Kidney (tissue), 14 donors: Measurements from ENCODE around the gene HMG20A. TPM values are rescaled to one million over a fixed set of nuclear protein-coding genes. Genes with fewer than 3 reads are reported as not detected.

Experiments used
- DNase-seq, 5 donors: peaks; one replicate each; pipeline ENCODE4 v3.0.0-alpha.2; 2013 to 2020
- FAIRE-seq: peaks from 2 replicates; lab custom pipeline; 2012; peaks lifted over from hg19 to GRCh38; lab: Jason Lieb, UNC
- H3K27ac ChIP-seq, 2 donors: one replicate each; pipeline ENCODE4 v1.7.0; 2013; ENCODE audit warnings: low read depth in 2 of 2, low read length in 2 of 2, inconsistent platforms in 1 of 2
- H3K27me3 ChIP-seq: one replicate; pipeline ENCODE4 v1.7.1; 2013; ENCODE audit warnings: low read length, inconsistent platforms; ENCODE audit not compliant: control insufficient read depth, insufficient read depth
- H3K36me3 ChIP-seq, 3 donors: one replicate each; pipeline versions ENCODE4 v1.7.0 to v1.7.1; 2013; ENCODE audit warnings: low read length in 3 of 3, control low read depth in 1 of 3, inconsistent platforms in 1 of 3; ENCODE audit not compliant: insufficient read depth in 3 of 3, control insufficient read depth in 2 of 3
- H3K4me1 ChIP-seq, 3 donors: one replicate each; pipeline versions ENCODE4 v1.7.0 to v1.7.1; 2013; ENCODE audit warnings: low read length in 3 of 3, inconsistent platforms in 1 of 3, low read depth in 1 of 3; ENCODE audit not compliant: control insufficient read depth in 2 of 3, insufficient read depth in 2 of 3
- H3K4me3 ChIP-seq, 3 donors: one replicate each; pipeline versions ENCODE4 v1.7.0 to v1.8.1; 2013; ENCODE audit warnings: low read length in 3 of 3, control low read depth in 1 of 3, inconsistent platforms in 1 of 3
- H3K9ac ChIP-seq, 3 donors: one replicate each; pipeline versions ENCODE4 v1.7.0 to v1.7.1; 2013; ENCODE audit warnings: low read length in 3 of 3, control low read depth in 1 of 3, inconsistent platforms in 1 of 3
- H3K9me3 ChIP-seq, 3 donors: one replicate each; pipeline versions ENCODE4 v1.7.0 to v1.7.1; 2013; ENCODE audit warnings: low read length in 3 of 3, control low read depth in 1 of 3, inconsistent platforms in 1 of 3; ENCODE audit not compliant: control insufficient read depth in 2 of 3, insufficient read depth in 1 of 3
- intact Hi-C: fragments of 100-400 bp; cut with DNase I; formaldehyde crosslinking; loops from one replicate; pipeline ENCODE4 v1.11.1; 2022
- polyA plus RNA-seq: library from polyadenylated mRNA; stranded (reverse); fragments of 350-450 nt; fragmentation: Illumina TruSeq; extraction: RNeasy Lipid Tissue Mini Kit (QIAGEN cat#74804); gene quantifications from one replicate; pipeline ENCODE4 v1.2.3, GENCODE V29; 2014; ENCODE audit warnings: low read depth, low replicate concordance; ENCODE audit not compliant: insufficient read depth
- total RNA-seq: library from RNA; stranded (reverse); fragmentation: NEBNext Ultra II Directional; extraction: Animal tissue kit (Norgen Biotek cat#: 25700); gene quantifications from one replicate; pipeline ENCODE4 v1.2.1, GENCODE V29; 2021
- TF ChIP-seq, protein P1 (sequence below): IDR thresholded peaks from 3 replicates; pipeline ENCODE4 v1.5.1; 2012; ENCODE audit warnings: mild to moderate bottlenecking, moderate library complexity, borderline replicate concordance; ENCODE audit not compliant: insufficient read depth; ENCODE audit errors: extremely low read depth
- donor health status: control.
- donor health status: control.
- donor health status: control.
- donor health status: control.
- donor health status: control.
- donor health status: DM: yes; HTN: yes; CAD: no.
- donor health status: Normal renal cell carcinoma (clear cell type).

HMG20A gene
- total and polyA plus RNA-seq, 2 donors from 2014 or later = 16.8 to 38.7 TPM

DNA sequence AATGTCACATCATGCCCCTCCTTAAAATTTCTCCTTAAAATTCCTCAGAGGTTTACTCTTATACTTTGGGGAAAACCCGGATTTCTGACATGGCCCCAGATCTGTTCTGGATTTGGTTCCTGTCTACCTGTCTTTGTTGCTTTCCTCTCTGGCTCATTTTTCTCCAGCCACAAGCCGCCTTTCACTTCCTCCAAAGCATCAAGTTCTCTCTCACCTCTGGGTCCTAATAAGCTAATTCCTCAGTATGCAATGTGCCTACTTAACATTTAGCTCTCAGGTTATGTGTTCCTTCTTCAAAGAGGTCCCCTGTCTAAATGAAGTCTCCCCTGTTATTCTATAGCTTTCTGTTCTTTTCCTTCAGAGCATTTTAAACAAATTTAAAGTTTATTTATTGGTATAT, 16.1 kb downstream of the HMG20A start:
- FAIRE-seq (no peak), DNase-seq (no peak)
- intact Hi-C loops = no loop called here
- Histone ChIP-seq H3K4me1 (peaks cover 0 to 2% (median 0%) of the 10 kb centered on the region in 3 donors), H3K36me3 (no peaks in the 10 kb centered on the region), H3K27me3 (no peaks in the 10 kb centered on the region), H3K9me3 (no peaks in the 10 kb centered on the region), H3K9ac (no peak overlapping the region), H3K27ac (no peak overlapping the region), H3K4me3 (no peak overlapping the region)
- TF ChIP-seq, protein P1, sequence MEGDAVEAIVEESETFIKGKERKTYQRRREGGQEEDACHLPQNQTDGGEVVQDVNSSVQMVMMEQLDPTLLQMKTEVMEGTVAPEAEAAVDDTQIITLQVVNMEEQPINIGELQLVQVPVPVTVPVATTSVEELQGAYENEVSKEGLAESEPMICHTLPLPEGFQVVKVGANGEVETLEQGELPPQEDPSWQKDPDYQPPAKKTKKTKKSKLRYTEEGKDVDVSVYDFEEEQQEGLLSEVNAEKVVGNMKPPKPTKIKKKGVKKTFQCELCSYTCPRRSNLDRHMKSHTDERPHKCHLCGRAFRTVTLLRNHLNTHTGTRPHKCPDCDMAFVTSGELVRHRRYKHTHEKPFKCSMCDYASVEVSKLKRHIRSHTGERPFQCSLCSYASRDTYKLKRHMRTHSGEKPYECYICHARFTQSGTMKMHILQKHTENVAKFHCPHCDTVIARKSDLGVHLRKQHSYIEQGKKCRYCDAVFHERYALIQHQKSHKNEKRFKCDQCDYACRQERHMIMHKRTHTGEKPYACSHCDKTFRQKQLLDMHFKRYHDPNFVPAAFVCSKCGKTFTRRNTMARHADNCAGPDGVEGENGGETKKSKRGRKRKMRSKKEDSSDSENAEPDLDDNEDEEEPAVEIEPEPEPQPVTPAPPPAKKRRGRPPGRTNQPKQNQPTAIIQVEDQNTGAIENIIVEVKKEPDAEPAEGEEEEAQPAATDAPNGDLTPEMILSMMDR = no peak

DNA sequence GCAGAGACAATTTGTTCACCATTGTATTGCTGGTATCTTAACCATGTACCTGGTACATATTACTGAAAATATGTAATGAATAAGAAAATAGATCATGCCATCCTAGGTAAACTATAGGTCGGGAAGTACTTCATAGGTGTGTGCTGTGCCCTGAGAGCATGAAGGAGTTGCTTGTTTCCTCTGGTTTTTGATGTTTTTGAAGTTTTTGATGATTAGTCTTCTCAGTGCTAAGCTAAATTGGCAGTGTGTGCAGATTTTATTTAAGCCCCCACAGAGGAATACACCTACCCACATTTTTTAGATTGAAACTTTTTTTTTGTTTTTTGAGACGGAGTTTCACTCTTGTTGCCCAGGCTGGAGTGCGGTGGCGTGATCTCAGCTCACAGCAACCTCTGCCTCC, 16.6 kb downstream of the HMG20A start:
- no peak overlapping the region for H3K4me3 ChIP-seq
- no peak for DNase-seq
- H3K27me3 ChIP-seq = no peaks in the 10 kb centered on the region
- H3K36me3 ChIP-seq = no peaks in the 10 kb centered on the region
- intact Hi-C loops = no loop called here
- H3K9me3 ChIP-seq = no peaks in the 10 kb centered on the region
- TF ChIP-seq, protein P1 = no peak
- H3K9ac ChIP-seq = no peak overlapping the region
- H3K27ac ChIP-seq = no peak overlapping the region
- peaks cover 0 to 2% (median 0%) of the 10 kb centered on the region in 3 donors for H3K4me1 ChIP-seq
- FAIRE-seq = no peak

DNA sequence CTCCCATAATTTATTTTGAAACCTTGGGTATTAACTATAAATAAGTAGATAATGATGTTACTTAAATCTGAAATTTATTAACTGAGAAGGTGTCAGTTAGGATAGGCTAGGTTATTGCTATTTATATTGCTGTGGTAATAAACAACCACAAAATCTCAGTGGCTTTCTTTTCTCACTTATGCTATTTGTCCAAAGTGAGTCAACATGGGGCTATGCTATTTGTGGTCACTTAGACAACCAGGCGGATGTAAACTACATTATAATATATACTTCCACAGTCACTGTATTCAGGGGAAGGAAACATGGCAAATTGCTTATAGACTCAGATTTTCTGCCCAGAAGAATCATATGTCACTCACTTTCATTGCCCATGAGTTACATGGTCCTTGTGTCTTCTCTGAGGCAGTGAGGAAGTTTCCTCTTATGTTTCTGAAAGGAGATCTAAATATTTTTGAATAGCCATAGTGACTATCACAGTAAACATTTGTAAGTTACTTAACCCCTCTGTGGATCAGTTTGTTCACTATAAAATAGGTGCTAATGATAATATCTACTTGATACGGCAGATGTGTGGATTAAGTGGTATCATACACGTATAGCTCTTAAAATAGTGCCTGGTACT, 19.8 kb downstream of the HMG20A start:
- intact Hi-C loops = no loop called here
- no peaks in the 10 kb centered on the region for H3K27me3 ChIP-seq

More for the DNA sequence above, 19.8 kb downstream of the HMG20A start:
- Histone ChIP-seq H3K27ac (no peak overlapping the region), H3K36me3 (no peaks in the 10 kb centered on the region), H3K9ac (no peak overlapping the region), H3K9me3 (no peaks in the 10 kb centered on the region), H3K4me1 (peaks cover 0 to 2% (median 0%) of the 10 kb centered on the region in 3 donors), H3K4me3 (no peak overlapping the region)
- TF ChIP-seq, protein P1 = no peak
- no peak for DNase-seq
- no peak for FAIRE-seq
